Right lobe of liver (tissue), 6 donors: ENCODE data around the gene LGR4. TPM values are rescaled to one million over a fixed set of nuclear protein-coding genes. Genes with fewer than 3 reads are reported as not detected.

Experiments used
- ATAC-seq, 4 donors: fragments of 200-7000 bp; cut with Tn5 transposase; one replicate each; pipeline ENCODE4 v1.9.1; 2020; ENCODE audit warnings: mild to moderate bottlenecking in 4 of 4, moderate library complexity in 4 of 4
- DNase-seq, 3 donors: peaks; one replicate each; pipeline ENCODE4 v3.0.0-alpha.2; 2020
- H3K27ac ChIP-seq, 3 donors: fragments of 200-600 bp; one replicate each; pipeline ENCODE4 v1.8.0; 2022
- H3K27me3 ChIP-seq, 2 donors: fragments of 200-600 bp; one replicate each; pipeline ENCODE4 v1.8.0; 2022
- H3K36me3 ChIP-seq, 4 donors: fragments of 200-600 bp; sonication (generic) in 1 of 4; one replicate each; pipeline versions ENCODE4 v1.5.1 to v1.8.0; 2017 to 2022; ENCODE audit warnings: control low read depth in 1 of 4
- H3K4me1 ChIP-seq, 4 donors: fragments of 200-600 bp; sonication (generic) in 1 of 4; one replicate each; pipeline versions ENCODE4 v1.5.1 to v1.8.0; 2017 to 2022; ENCODE audit warnings: control low read depth in 1 of 4
- H3K4me3 ChIP-seq, 3 donors: fragments of 200-600 bp; one replicate each; pipeline ENCODE4 v1.8.0; 2022
- H3K9me3 ChIP-seq, 4 donors: fragments of 200-600 bp; sonication (generic) in 1 of 4; one replicate each; pipeline versions ENCODE4 v1.5.1 to v1.8.0; 2017 to 2022; ENCODE audit warnings: control low read depth in 1 of 4
- CTCF ChIP-seq, 4 donors: fragments of 200-600 bp in 3 of 4; fragments of 450-650 bp in 1 of 4; IDR thresholded peaks; one replicate each; pipeline versions ENCODE4 v1.5.1 to v1.8.0; 2016 to 2022; ENCODE audit warnings: antibody characterized with exemption in 4 of 4, mild to moderate bottlenecking in 2 of 4
- POLR2A ChIP-seq: fragments of 450-650 bp; IDR thresholded peaks from one replicate; pipeline ENCODE4 v1.6.1; 2017; ENCODE audit warnings: antibody characterized with exemption, mild to moderate bottlenecking
- WGBS: methylation state at CpG from one replicate; pipeline ENCODE4 v1.1.6; 2018; ENCODE audit warnings: low coverage, low lambda C conversion rate; ENCODE audit not compliant: insufficient coverage; ENCODE audit errors: missing lambda C conversion rate; 5-methylcytosine and 5-hydroxymethylcytosine counted together
- intact Hi-C, 2 donors: fragments of 100-400 bp; cut with DNase I; formaldehyde crosslinking; loops; one replicate each; pipeline versions ENCODE4 v1.11.2 to v1.14.1; 2022
- total RNA-seq, 6 experiments: library from RNA; depleted of rRNA in 2 of 6; stranded (reverse); fragments of >200 nt in 2 of 6; fragmentation: NEBNext Ultra II Directional in 3 of 6; extraction: Animal tissue kit (Norgen Biotek cat#: 25700) in 3 of 6; gene quantifications; one replicate each; pipeline versions ENCODE4 v1.1.0 to v1.2.4, GENCODE V29; 2016 to 2023
- donor health status: DM: no; HTN: yes; CAD: no.
- donor health status: DM: no; HTN: no; CAD: no.
- donor health status: DM: no; HTN: no; CAD: no.
- donor health status: DM: no; HTN: yes; CAD: no.
- donor health status: DM: no; HTN: yes; CAD: no.

The LGR4 gene
- total RNA-seq, 6 experiments from 2014 or later = 32.5 to 46.3 (median 44.1) TPM

GRCh38 chr11:27394781-27395228, 77.8 kb downstream of the LGR4 start:
- Histone ChIP-seq H3K27me3 (no peaks in the 10 kb centered on the region), H3K27ac (peak overlapping the region; percentile 7 to 96 (median 91)), H3K4me3 (no peak overlapping the region), H3K9me3 (no peaks in the 10 kb centered on the region), H3K36me3 (no peaks in the 10 kb centered on the region), H3K4me1 (peaks cover 0 to 68% (median 26%) of the 10 kb centered on the region in 4 donors)
- intact Hi-C loops = no loop called here
- 80% methylated on average over 4 of the region's 4 CpGs for WGBS
- DNase-seq (no peak), ATAC-seq (no peak)
- TF ChIP-seq CTCF (IDR thresholded peaks at IDR 0.05) (no peak), POLR2A (no peak)

GRCh38 chr11:27392278-27393114, 80.1 kb downstream of the LGR4 start:
- WGBS = 24% methylated on average over 4 of the region's 4 CpGs
- intact Hi-C loops = no loop called here
- Histone ChIP-seq H3K4me1 (peaks cover 0 to 70% (median 24%) of the 10 kb centered on the region in 4 donors), H3K27ac (peak overlapping the region; percentile 12 to 96 (median 91)), H3K4me3 (no peak overlapping the region), H3K36me3 (no peaks in the 10 kb centered on the region), H3K27me3 (no peaks in the 10 kb centered on the region), H3K9me3 (no peaks in the 10 kb centered on the region)
- DNase-seq (no peak), ATAC-seq (peak; percentile 12 to 36 (median 28))
- TF ChIP-seq POLR2A = no peak
- no peak for TF ChIP-seq CTCF (IDR thresholded peaks at IDR 0.05)

- Histone ChIP-seq H3K4me1 (peaks cover 0 to 60% (median 19%) of the 10 kb centered on the region in 4 donors), H3K9me3 (no peaks in the 10 kb centered on the region), H3K27me3 (no peaks in the 10 kb centered on the region), H3K4me3 (no peak overlapping the region), H3K27ac (peak overlapping the region; percentile 12 to 96 (median 91)), H3K36me3 (no peaks in the 10 kb centered on the region)
- intact Hi-C loops = no loop called here
- WGBS = 75% methylated on average over 4 of the region's 5 CpGs
- TF ChIP-seq POLR2A (no peak), CTCF (IDR thresholded peaks at IDR 0.05) (no peak)
- ATAC-seq = peak; percentile 21 to 60 (median 56)
- peak in 1 of 3 donors; percentile 54 for DNase-seq
Measured at GRCh38 chr11:27391331-27392015, 81.1 kb downstream of the LGR4 start.

- Histone ChIP-seq H3K36me3 (no peaks in the 10 kb centered on the region), H3K27me3 (no peaks in the 10 kb centered on the region), H3K4me3 (no peak overlapping the region), H3K9me3 (no peaks in the 10 kb centered on the region), H3K4me1 (peaks cover 0 to 55% (median 19%) of the 10 kb centered on the region in 4 donors), H3K27ac (peak overlapping the region in 2 of 3 donors; percentile 91 to 96)
- no peak for TF ChIP-seq POLR2A
- TF ChIP-seq CTCF (IDR thresholded peaks at IDR 0.05) = peak in 2 of 4 donors; percentile 12 to 18
- DNase-seq = no peak
- intact Hi-C loops = no loop called here
- 85% methylated on average over 6 of the region's 6 CpGs for WGBS
- ATAC-seq = peak in 3 of 4 donors; percentile 28 to 42 (median 39)
Measured at GRCh38 chr11:27390318-27391295, 82.0 kb downstream of the LGR4 start.
